Stimulated activated CD4-positive, alpha-beta T cell treated with anti-CD3 and anti-CD28 coated beads, Interleukin-2, amount 100 ng/mL, for 4 hours (primary cell): ENCODE results near the gene MTRFR.

Source experiments
- DNase-seq: peaks from one replicate; pipeline ENCODE4 v3.0.0-alpha.2; 2020; ENCODE audit warnings: low read depth

Gene MTRFR

GRCh38 chr12:123270214-123271000 is 37.2 kb downstream of the MTRFR start:
- DNase-seq, result no peak

DNA sequence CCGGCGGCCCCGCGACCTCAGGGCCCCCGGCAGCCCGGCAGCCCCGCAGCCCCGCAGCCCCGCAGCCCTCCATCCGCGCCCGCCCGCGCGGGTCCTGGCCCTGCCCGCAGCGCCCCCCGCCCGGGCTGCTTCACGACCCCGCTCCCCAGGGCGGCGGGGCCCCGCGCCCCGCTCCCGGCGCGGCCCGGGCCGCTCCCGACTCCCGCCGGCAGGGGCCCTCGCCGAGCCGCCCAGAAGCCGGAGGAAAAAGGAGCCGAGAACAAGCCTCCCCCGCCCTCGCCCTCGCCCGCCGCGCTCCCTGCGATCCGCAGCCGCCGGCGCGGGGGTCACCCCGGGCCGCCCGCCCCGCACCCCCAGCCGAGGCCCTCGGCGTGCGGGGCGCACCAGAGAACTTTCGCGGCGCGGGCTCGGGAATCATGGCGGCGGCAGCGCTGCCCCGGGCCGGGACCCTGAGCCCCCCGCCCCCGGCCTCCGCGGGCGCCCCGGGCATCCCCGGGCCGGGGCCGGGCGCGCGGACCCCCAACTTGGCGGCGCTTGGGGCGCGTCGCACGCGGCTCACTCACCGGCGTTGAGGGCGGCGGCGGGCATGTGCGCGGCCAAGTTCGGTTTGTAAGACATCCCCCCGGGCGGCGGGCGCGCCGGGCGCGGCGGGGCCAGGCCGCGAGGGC is 37.9 kb downstream of the MTRFR start:
- DNase-seq, result peak; percentile 68

DNA sequence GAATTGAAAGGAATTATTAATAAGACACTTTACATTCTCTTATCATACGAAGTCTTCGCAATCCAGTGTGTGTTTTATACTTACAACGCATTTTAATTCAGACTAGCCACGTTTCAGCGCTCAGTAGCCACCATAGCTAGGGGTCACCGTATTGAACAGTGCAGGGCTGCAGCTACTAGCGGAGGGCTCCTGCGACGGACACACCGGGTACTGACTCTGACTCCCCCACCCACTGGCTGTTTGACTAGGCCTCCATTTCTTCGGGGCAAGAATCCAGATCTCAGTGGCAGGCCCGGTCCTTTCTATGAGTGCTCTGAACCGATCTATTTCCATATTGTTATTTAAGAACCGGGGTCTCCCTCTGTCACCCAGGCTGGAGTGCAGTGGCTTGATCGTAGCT is 39.9 kb downstream of the MTRFR start:
- DNase-seq, result no peak

DNA sequence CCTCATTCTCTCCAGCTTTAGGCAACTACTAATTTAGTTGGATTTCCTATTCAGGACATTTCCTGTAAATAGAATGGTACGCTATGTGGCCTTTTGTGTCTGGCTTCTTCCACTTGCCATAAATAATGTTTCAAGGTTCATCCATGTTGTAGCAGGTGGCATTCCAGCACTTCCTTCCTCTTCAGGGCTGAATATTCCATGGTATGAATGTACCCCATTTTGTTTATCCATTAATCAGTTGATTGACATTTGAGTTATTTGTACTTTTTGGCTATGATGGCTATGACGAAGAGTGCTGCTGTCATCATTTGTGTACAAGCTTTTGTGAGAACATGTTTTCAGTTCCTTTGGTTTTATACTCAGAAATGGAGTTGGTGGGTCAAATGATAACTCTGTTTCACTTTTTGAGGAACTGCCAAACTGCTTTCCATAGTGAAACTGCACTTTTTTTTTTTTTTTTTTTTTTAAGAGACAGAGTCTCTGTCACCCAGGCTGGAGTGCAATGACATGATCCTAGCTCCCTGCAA is 44.9 kb downstream of the MTRFR start:
- DNase-seq, result no peak

GRCh38 chr12:123280971-123281370 is 47.7 kb downstream of the MTRFR start:
- DNase-seq, result no peak

- DNase-seq, result no peak
Measured at GRCh38 chr12:123282111-123282510, 48.9 kb downstream of the MTRFR start.

GRCh38 chr12:123283461-123283860 is 50.2 kb downstream of the MTRFR start:
- no peak for DNase-seq

DNA sequence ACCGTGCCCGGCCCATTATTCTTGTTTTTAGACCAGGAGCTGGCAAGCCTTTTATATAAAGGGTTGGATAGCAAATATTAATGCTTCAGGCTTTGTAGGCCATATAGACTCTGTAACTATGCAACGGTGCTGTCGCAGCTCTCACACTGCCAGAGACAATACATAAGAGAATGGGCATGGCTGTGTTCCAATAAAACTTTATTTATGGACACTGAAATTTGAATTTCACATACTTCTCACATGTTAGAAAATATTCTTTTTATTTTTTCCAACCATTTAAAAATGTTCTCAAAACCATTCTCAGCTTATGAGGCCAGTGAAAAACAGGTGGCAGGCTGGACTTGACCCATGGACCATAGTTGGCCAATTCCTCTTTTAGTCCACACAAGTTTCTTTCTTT is 51.4 kb downstream of the MTRFR start:
- DNase-seq, result no peak

GRCh38 chr12:123286652-123287373 is 53.6 kb downstream of the MTRFR start:
- DNase-seq, result no peak

DNA sequence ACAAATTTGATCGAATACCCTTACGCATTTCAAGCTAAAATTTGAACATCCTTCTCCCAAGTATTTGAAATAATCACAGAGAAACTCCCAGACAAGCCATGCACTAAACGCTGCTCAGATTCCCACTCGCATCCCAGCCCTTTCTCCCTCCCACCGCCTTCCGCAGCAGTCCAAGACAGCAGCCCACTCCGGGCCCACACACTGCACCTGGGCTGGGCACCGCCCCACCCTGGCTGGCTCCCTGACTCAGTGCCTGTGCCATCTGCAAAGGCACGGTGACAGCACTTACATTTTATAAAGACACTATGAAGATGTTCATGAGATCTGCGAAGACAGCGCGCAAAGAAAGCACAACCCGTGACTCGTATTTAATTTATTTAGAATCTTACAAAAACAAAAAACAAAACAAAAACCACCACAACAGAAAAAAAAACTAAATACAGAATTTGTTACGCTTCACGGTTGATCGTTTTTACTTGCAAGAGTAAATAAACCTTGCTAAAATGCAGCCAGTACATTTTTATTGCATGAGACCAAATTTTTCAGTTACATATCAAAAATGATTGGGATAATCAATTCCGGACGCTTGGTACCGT is 55.6 kb downstream of the MTRFR start:
- DNase-seq, result no peak

DNA sequence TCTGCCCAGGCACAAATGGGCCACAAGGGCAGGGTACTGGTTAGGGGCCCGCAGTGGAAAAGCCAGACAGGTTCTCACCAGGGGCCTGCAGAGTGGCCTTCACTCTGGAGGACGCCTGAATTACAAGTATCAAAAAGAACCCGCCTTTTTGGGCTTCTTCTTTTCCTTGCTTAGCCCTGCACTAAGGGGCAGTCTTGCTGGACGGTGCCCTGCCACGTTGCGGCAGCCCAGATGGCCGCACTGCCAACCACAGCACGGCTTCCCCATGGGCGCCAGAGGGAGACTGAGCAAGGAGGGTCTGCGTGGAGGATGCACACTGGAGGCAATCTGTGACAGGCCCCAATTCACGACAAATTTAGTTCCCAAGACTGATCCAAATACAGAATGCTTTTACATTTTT is 56.7 kb downstream of the MTRFR start:
- DNase-seq, result no peak

GRCh38 chr12:123293178-123293760 is 60.0 kb downstream of the MTRFR start:
- DNase-seq, result no peak

DNA sequence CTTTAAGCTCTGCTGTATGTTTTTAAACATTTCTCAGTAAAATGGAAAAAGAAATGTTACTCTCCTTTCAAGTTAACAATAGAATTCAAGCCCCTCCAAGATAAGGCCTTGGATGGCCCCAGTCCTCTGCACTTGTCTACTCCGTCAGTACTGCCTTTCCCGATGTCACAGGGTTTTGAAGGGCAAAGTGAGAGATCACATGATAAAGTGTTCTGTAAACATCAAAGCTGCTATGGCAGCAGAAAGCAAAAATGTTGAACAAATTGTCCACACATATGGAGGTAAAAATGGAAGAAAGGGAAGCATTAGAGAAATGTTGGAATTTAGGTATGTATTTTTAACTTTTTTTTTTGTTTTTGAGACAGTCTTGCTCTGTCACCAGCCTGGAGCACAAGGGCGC is 71.9 kb downstream of the MTRFR start:
- no peak for DNase-seq

DNA sequence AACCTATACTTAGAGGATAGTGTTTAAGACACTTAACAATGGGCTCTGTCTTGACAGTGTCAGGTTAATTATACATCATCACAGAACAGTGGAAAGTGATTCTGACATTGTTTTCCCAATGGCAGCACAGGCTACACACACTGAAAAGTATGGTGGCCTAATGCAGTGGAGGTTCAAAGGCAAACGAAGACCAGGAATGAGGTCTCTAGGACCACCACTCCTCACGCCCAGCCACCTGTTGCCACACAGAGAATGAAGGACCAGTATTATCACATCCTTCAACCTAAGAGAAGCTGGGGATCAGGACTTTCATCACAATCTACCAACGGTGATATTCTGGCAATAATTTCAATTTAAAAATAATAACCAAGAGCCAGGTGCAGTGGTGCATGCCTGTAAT is 73.0 kb downstream of the MTRFR start:
- no peak for DNase-seq
